Measurements from ENCODE around the gene SAMD4B.
A peak's percentile ranks its signal among the peaks of the same experiment; 100 is the strongest.
"Not testable (repeated sequence)": the region's sequence is repeated elsewhere in the genome, so short reads cannot be mapped to it uniquely, and the experiment has no call there.

SAMD4B gene, protein sequence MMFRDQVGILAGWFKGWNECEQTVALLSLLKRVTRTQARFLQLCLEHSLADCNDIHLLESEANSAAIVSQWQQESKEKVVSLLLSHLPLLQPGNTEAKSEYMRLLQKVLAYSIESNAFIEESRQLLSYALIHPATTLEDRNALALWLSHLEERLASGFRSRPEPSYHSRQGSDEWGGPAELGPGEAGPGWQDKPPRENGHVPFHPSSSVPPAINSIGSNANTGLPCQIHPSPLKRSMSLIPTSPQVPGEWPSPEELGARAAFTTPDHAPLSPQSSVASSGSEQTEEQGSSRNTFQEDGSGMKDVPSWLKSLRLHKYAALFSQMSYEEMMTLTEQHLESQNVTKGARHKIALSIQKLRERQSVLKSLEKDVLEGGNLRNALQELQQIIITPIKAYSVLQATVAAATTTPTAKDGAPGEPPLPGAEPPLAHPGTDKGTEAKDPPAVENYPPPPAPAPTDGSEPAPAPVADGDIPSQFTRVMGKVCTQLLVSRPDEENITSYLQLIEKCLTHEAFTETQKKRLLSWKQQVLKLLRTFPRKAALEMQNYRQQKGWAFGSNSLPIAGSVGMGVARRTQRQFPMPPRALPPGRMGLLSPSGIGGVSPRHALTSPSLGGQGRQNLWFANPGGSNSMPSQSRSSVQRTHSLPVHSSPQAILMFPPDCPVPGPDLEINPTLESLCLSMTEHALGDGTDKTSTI

DNA sequence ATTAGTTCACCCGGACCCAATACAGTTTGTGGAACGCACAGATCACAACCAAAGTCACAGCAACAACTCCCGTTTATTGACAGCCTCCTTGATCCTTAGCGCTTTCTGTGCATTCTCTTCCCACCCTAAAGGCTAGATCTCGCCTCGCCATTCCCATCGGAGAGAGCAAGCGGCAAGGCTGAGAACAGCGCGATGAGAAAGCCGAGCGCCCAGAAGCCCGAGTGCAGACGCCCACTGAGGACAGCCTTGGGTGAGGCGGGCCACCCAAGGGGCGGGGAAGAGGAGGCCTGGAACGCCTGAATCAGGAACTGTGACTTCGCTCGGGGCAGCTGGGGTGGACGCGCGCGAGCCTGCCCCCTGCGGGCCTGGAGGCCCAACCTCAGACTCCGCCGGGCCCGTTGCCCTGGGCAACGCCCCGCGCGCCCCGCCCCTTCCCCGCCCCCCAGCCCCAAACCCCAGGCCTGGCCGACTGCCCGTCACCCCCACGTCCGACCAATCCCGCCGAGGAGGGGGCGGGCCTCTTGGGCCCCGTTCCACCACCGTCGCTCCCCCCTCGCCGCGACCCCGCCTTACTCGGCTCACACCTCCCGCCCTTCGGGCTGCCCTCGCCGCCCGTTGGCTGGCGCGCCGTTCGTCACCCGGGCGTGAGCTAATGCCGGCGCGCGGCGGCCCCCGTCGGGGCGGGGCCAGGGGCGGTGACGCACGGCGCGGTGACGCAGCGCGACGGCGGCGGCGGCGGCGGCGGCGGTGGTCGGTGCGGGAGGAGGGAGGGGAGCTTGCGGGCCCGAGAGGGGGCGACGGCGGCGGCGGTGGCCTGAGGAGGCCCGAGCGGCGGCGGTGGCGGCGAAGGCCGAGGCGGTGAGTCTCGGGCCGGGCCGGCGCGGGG lies at the start of gene SAMD4B:
Gene SAMD4B, plus strand, starts transcription at position 703 of the 886 bp plus-strand sequence. CDS start 14,473 bp downstream, outside the sequence.
- DNase-seq: peak; percentile 99 to 100

DNA sequence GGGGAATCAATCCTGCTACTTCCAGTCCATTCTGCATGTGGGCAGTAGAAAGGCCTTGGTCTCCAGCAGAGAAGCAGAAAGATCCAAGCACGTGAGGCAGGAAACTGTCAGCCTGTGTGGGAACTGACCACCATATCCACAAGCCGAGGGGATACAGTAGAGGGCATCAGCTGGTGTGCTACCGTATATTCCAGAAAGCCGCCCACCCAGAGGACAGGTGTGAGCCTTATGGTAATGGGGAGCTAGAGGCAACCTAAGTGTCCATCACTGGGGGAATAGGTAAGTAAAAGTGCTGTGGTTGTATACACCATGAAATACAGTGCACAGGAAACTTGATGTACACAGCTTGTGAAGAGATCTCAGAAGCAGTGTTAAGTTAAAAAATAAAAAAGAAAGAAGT lies 48.8 kb upstream of the SAMD4B start:
- no peak for DNase-seq

DNA sequence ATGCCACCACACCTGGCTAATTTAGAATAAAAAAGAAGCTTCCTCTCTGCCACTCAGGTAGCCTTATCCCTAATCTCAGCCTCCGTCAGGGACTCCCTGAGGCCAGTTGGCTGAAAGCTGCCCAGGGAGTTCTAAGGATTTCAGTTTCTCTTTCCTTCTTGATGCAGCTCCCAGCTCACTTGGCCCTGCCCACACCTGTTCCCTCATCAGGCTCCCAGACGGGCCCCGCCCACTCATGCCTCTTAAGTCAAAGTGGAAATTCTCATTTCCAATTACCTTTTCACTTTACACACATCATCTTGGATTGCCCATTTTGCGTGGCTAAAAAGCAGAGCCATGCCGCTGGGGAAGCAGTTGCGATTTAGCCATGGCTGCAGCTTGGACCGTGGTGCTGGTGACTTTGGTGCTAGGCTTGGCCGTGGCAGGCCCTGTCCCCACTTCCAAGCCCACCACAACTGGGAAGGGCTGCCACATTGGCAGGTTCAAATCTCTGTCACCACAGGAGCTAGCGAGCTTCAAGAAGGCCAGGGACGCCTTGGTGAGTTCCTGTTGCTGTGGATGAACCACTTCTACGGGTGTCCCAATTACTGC lies 46.1 kb upstream of the SAMD4B start, which contains the start of gene IFNL1:
Gene IFNL1, plus strand, starts transcription at position 353 of the 591 bp plus-strand sequence. Its CDS starts 15 bp downstream, at position 368.
- DNase-seq: no peak

DNA sequence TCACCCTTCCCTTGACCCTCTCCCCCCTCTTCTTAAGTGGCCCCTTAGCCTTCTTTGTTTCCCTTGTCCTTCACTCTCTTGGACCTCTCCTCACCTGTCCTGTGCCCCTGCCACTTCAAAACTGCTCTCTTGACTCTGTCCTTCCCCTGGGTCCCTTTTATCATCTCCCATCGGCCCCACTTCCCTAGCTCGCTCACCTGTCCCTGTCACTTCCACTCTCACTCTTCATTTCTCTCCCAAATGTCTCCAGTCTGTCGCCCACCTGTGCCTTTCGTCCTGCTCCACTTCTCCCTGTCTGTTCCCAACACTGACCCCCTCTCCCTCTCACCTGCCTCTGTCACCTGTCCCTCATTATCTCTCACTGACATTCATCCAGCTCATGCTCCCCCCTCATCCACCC lies 45.3 kb upstream of the SAMD4B start:
- no peak for DNase-seq

DNA sequence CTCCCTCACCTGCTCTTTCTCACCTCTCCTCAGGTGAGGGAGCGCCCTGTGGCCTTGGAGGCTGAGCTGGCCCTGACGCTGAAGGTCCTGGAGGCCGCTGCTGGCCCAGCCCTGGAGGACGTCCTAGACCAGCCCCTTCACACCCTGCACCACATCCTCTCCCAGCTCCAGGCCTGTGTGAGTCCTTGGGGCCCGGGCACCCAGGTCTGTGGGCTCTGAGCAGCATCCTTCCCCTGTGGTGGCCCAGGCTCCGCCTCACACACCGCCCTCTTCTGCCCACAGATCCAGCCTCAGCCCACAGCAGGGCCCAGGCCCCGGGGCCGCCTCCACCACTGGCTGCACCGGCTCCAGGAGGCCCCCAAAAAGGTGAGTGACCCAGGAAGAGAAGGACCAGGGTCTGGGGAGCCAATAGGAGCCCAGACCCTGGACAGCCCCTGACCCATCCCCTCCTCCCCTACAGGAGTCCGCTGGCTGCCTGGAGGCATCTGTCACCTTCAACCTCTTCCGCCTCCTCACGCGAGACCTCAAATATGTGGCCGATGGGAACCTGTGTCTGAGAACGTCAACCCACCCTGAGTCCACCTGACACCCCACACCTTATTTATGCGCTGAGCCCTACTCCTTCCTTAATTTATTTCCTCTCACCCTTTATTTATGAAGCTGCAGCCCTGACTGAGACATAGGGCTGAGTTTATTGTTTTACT lies 44.1 kb upstream of the SAMD4B start:
- DNase-seq: peak; percentile 61 to 70

DNA sequence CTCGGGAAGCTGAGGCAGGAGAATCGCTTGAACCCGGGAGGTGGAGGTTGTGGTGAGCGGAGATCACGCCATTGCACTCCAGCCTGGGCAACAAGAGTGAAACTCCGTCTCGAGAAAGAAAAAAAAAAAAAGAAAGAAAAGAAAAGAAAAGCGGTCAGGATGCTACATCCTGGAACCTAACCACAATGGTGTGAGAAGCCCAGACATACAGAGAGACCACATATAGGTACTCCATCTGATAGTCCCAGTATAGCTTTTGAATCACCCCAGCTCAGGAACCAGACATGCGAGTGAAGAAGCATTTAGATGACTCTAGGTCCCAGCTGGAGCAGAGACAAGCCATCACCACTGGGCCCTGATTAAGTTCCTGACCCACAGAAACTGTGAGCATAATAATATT lies 42.8 kb upstream of the SAMD4B start:
- peak in 1 of 2 donors; percentile 23 for DNase-seq

DNA sequence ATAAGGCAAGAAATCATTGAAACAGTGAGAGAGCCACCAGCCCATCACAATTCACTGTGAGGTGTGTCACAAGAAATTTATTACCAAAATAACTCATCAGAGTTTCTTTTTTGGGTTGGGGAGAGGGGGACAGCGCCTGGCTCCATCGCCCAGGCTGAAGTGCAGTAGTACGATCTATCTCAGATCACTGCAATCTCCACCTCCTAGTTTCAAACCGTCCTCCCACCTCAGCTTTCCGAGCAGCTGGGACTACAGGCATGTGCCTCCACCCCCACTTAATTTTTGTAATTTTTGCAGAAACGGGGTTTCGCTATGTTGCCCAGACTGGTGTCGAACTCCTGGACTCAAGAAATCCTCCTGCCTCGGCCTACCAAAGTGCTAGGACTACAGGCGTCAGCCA lies 42.4 kb upstream of the SAMD4B start:
- DNase-seq: no peak

DNA sequence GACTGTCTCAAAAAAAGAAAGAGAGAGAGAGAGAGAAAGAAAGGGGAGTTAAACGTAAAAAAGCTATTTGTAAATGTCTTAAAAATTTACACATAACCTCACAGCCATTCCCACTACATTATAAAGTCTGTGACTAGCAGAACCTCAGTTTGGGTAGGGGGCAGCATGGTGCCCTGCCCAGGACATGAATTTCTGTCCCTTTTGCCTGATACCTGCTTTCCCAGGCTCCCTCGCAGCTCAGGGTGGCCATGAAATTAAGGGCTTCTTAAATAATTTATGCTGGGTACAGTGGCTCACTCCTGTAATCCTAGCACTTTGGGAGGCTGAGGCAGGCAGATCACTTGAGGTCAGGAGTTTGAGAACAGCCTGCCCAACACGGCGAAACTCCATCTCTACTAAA lies 41.2 kb upstream of the SAMD4B start:
- DNase-seq: no peak

DNA sequence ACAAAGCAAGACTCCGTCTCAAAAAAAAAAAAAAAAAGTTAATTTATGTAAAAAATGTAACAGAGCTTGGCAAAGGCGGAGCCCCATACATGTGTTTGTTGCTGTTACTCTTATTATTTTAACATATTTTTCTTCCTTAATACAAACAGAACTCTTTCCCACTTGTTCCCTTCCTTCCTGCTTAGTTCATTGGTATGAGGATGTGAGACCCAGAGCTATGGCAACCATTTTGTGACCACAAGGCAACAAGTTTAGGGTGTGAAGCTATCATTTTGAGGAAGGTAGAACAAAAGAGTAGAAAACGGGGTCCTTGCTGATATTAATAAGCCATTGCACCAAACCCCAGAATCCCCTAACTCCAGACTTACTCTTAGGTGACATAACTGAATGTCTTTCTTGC lies 40.7 kb upstream of the SAMD4B start:
- no peak for DNase-seq

DNA sequence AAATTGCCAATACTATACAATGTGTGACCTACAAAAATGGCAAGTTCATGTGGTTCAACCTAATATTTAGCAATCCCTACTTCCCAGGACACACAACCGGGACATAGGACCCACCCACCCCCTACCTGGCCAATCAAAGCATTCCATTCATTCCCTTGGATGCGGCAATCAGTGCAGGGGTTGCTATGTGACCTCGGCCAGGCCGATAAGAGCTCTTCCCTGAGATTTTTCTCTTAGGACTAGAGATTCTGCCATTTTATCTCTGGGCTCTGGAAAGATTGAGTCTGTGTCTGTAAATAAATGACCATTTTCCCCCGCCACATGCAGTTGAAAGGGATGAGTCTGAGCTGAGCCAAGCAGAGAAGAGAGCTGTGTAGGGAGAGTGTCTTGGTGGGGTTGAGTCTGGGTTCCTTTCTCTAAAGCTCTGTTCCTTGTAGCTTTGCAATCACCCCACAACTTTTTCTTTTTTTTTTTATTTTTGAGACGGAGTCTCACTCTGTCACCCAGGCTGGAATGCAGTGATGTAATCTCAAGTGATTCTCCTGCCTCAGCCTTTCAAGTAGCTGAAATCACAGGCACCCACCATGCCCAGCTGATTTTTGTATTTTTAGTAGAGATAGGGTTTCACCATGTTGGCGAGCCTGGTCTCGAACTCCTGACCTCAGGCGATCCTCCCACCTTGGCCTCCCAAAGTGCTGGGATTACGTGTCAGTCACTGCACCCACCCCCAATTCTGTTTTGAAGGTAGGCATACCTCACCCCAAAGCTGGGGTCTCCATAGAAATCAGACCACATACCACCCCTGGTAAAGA lies 38.6 kb upstream of the SAMD4B start:
- no peak for DNase-seq

DNA sequence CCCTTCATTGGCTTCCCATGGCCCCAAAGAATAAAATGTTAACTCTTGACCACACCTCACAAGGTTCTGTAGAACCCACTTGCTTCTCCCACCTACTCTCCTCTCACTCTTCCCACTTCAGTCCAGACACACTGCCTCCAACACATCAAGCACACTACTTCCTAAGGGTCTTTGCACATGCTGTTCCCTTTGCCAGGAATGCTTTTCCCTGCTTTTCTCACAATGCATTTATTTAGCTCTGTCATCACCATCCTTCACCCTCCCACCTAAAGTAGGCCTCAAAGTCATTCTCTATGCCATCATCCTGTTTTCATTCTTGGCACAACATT lies 38.1 kb upstream of the SAMD4B start:
- DNase-seq: no peak

DNA sequence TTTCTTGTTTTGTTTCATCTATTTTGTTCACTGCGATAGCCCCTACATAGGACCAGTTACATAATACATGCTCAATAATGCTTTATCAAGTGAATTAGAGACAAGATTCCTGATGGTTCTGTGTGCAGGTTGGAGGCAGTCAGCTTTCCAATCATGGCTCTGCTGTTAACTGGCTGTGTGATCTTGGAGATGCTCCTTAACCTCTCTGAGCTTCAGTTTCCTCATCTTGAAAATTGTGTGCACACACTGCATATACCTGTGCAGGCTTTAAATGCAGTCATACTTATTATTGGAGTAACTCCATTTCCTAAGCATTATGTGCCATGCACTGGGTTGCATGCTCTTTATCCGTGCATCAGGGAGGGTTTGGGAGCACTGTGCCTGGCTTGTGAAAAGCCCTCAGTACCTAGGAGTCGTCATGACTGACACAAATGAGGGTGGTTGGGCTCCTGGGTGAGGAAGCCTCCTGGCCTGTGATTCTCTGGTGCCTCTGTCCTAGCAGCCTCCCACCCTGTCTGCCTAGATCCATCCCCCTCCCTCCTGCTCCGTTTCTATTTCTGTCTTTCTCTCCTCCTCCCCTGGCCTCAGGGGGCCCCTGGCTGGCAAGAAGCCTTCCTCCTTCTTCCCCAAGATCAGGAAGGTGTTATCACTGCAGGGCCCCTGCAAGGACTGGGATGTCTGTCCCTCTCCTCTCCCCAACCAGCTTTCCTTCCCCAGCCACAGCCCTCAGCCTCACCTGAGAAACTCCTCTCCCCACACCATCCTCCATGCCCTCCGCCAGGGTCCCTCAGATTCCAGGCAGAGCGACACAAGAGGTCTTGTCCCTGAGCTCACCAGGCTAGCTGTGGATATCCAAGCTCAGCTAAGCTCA lies 37.3 kb upstream of the SAMD4B start:
- no peak for DNase-seq

DNA sequence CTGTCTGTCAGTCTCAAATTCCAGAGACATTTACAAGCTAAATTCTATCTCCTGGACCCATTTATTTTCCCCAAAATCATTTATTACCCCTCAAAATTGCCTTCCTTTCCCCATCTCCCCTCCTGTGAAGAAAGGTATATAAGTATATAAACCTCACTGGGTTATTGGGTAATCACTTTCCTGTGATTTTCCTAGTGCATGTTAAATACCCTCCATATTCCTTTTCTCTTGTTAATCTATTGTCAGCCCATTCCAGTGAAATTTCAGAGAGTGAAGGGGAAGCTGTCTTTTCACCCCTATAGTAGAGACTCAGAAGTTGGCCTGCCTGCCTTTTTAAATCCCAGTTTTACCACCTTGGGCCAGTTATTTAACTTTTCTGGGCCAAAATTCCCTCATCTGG lies 36.1 kb upstream of the SAMD4B start:
- DNase-seq: no peak

DNA sequence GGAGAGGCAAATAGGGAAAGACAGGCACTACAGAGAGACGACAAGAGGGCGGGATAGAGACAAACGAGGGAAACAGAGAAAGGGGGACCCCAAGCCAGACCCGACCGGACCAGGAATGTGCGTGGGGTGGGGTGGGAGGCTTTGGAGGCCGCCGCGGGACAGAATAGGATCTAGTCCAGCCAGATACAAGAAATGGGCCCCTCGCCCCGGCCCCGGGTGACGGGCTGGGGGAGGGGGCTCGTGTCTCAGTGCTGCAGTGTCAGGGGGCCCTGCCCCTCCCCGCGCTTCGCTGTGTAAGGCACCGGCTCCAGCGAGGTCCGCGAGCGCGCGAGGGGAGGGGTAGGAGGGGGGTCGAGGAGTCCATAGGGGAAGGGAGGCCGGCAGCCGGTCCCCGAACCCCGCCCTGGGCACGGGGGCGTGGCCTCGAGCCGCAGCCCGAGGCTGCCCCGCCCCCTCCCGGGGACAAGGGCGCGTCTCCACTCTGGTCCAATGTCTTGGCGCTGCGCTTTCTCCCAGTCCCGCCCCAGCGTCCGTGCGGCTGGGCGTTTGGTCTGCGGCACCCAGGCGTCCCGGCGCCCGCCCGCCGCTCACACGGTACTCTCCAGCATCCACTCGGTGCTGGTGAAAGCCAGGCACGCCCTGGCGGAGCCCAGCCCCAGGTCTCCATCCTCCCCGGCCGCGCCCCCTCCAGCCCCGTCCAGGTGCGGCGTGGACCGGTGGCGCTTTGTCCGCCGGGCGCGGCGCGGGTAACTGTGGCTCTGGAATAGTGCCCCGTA lies 35.0 kb upstream of the SAMD4B start:
- no peak for DNase-seq

DNA sequence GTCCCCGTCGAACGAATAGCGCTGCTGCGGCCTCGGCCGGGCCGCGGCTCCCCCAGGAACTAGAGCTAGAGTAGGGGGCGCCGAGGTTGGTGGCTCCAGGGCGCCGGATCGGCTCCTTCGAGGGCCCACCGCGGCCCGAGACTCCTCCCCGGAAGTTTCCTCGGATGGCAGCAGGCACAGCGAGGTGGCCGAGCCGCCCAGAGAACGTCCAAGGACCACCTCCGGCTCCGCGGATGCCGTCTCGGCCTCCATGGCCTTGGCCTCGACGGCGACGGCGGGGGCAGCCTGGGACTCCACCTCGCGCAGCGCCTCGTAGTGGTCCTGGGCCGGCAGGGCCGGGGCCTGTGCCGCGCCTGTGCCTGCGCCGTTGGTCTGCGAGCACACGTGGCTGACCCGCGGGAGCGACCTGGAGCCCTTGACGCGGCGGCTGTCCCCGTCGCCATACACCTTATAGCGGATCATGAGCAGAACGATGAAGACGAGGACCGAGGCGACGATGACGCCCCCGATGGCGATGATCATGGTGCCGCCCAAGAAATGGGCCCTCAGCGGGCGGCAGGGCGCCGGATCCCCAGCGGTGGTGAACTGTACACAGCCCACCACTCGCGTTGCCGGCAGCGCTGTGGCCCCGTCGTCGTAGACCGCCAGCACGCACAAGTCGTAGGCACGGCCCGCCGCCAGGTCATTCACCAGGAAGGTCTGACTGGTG lies 34.2 kb upstream of the SAMD4B start:
- no peak for DNase-seq

DNA sequence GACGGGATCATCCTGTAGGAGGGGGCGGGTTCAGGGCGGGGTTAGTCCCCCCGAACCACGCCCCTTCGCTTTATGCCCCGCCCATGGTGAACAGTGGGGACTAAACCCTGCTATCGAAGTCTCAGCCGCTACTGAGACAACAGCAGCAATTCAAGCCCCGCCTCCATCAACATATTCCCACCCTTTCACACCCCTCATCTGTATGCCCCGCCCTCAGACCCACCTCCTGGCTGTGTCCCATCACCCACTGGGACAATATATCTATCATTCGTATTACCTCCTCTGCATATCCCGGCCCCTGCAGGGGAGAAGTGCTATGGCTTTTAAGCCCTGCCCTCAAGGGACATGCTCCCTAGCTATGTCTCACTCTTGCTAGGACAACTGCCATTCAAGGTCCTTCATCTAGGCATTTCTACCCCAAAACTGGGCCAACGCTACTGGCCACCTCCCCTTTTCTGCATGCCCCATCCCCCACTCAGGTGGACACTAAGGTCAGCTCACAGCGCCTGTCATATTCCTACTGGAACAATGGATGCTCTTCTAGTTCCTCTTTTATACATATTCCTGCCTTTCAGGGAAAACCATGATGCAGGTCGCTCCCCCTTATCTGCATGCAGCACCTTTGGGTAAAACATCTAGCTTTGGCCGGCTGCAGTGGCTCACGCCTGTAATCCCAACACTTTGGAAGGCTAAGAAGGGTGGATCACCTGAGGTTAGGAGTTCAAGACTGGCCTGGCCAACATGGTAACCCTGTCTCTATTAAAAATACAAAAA lies 33.5 kb upstream of the SAMD4B start:
- DNase-seq: no peak

DNA sequence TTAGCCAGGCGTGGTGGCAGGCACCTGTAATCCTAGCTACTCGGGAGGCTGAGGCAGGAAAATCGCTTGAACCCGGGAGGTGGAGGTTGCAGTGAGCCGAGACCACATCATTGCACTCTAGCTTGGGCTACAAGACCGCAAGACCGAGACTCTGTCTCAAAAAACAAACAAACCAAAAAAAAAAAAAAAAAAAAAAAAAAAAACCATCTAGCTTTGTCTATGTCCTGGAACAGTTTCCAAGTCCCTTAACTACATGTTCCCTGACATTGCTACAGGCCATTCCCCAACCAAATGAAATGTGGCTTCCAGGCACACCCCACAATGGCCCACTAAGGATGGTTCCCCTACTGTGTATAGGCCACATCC lies 32.9 kb upstream of the SAMD4B start:
- DNase-seq: not testable (repeated sequence)

Data from CD4-positive, alpha-beta T cell treated with Interleukin-1 beta for 1 hour (primary cell).